Suprapubic skin (tissue), 4 donors: Measurements from ENCODE around the gene HACE1.

Source experiments
- CTCF ChIP-seq, 2 donors: fragments of 200-600 bp in 1 of 2; fragments of 450-650 bp in 1 of 2; sonication (generic) in 1 of 2; IDR thresholded peaks; one replicate each; pipeline ENCODE4 v1.5.1; 2016 to 2019; ENCODE audit warnings: antibody characterized with exemption in 2 of 2, mild to moderate bottlenecking in 1 of 2, moderate library complexity in 1 of 2
- POLR2A ChIP-seq, 2 donors: fragments of 450-650 bp; IDR thresholded peaks; one replicate each; pipeline ENCODE4 v1.6.1; 2017; ENCODE audit warnings: antibody characterized with exemption in 2 of 2, mild to moderate bottlenecking in 2 of 2, moderate library complexity in 2 of 2
- POLR2AphosphoS5 ChIP-seq, 3 donors: sonication (generic); formaldehyde crosslinking; IDR thresholded peaks; one replicate each; pipeline ENCODE4 v1.6.1; 2017; ENCODE audit warnings: antibody characterized with exemption in 3 of 3

- TF ChIP-seq POLR2AphosphoS5 (IDR thresholded peaks at IDR 0.05) (no peak), CTCF (IDR thresholded peaks at IDR 0.05) (no peak), POLR2A (IDR thresholded peaks at IDR 0.05) (no peak)
These were observed 46.2 kb downstream of the HACE1 start for GRCh38 chr6:104813552-104813951.
